Measurements from ENCODE around the gene RABEP1.
"Not testable (repeated sequence)": the region's sequence is repeated elsewhere in the genome, so short reads cannot be mapped to it uniquely, and the experiment has no call there.

RABEP1 gene

GRCh38 chr17:5419356-5419958 is 137.4 kb downstream of the RABEP1 start, which contains the start of gene NUP88:
Gene NUP88, minus strand, starts transcription at chr17:5419662. Its CDS starts 12 bp downstream, at chr17:5419650.
- Mint-ChIP-seq H3K27me3 (no peaks in the 10 kb centered on the region), H3K9me3 (no peaks in the 10 kb centered on the region), H3K27ac (peak within 1 kb of the TSS; percentile 99), H3K4me1 (peaks cover 46% of the 10 kb centered on the region), H3K4me3 (peak within 1 kb of the TSS; percentile 96), H3K36me3 (peaks cover 5% of the 10 kb centered on the region)

GRCh38 chr17:5419959-5420653 is 138.0 kb downstream of the RABEP1 start, which contains the start of gene RPAIN:
Gene RPAIN, plus strand, starts transcription at chr17:5420182. Its CDS starts 29 bp downstream, at chr17:5420211.
- Mint-ChIP-seq H3K36me3 (peaks cover 5% of the 10 kb centered on the region), H3K27me3 (no peaks in the 10 kb centered on the region), H3K9me3 (no peaks in the 10 kb centered on the region), H3K4me1 (peaks cover 49% of the 10 kb centered on the region), H3K4me3 (peak within 1 kb of the TSS; percentile 96), H3K27ac (peak within 1 kb of the TSS; percentile 99)

GRCh38 chr17:5422505-5422904 is 140.4 kb downstream of the RABEP1 start:
- H3K36me3 Mint-ChIP-seq = peaks cover 4% of the 10 kb centered on the region
- no peaks in the 10 kb centered on the region for H3K9me3 Mint-ChIP-seq
- no peaks in the 10 kb centered on the region for H3K27me3 Mint-ChIP-seq
- no peak overlapping the region for H3K4me3 Mint-ChIP-seq
- peaks cover 32% of the 10 kb centered on the region for H3K4me1 Mint-ChIP-seq
- no peak overlapping the region for H3K27ac Mint-ChIP-seq

- Mint-ChIP-seq H3K27ac (no peak overlapping the region), H3K4me1 (peaks cover 35% of the 10 kb centered on the region), H3K27me3 (no peaks in the 10 kb centered on the region), H3K9me3 (no peaks in the 10 kb centered on the region), H3K4me3 (no peak overlapping the region), H3K36me3 (peaks cover 8% of the 10 kb centered on the region)
Observed at GRCh38 chr17:5424909-5425308, 142.8 kb downstream of the RABEP1 start.

- peak overlapping the region; percentile 59 for H3K27ac Mint-ChIP-seq
- peaks cover 9% of the 10 kb centered on the region for H3K36me3 Mint-ChIP-seq
- no peaks in the 10 kb centered on the region for H3K27me3 Mint-ChIP-seq
- H3K4me3 Mint-ChIP-seq = no peak overlapping the region
- H3K4me1 Mint-ChIP-seq = peaks cover 30% of the 10 kb centered on the region
- H3K9me3 Mint-ChIP-seq = no peaks in the 10 kb centered on the region
Observed at GRCh38 chr17:5425826-5426225, 143.7 kb downstream of the RABEP1 start.

GRCh38 chr17:5429191-5429887 is 147.3 kb downstream of the RABEP1 start:
- Mint-ChIP-seq H3K36me3 (peaks cover 9% of the 10 kb centered on the region), H3K4me3 (no peak overlapping the region), H3K27ac (peak overlapping the region; percentile 75), H3K27me3 (no peaks in the 10 kb centered on the region), H3K9me3 (no peaks in the 10 kb centered on the region), H3K4me1 (peaks cover 7% of the 10 kb centered on the region)

GRCh38 chr17:5430413-5430999 is 148.4 kb downstream of the RABEP1 start:
- H3K27ac Mint-ChIP-seq = peak overlapping the region; percentile 65
- peaks cover 9% of the 10 kb centered on the region for H3K36me3 Mint-ChIP-seq
- H3K27me3 Mint-ChIP-seq = no peaks in the 10 kb centered on the region
- H3K4me1 Mint-ChIP-seq = peaks cover 9% of the 10 kb centered on the region
- no peaks in the 10 kb centered on the region for H3K9me3 Mint-ChIP-seq
- H3K4me3 Mint-ChIP-seq = no peak overlapping the region

- not testable (repeated sequence) for H3K27ac Mint-ChIP-seq, H3K9me3 Mint-ChIP-seq, H3K4me3 Mint-ChIP-seq, H3K36me3 Mint-ChIP-seq, H3K27me3 Mint-ChIP-seq
- H3K4me1 Mint-ChIP-seq = peaks cover 13% of the 10 kb centered on the region
Observed at GRCh38 chr17:5431234-5431633, 149.2 kb downstream of the RABEP1 start.

GRCh38 chr17:5431949-5432556 is 150.0 kb downstream of the RABEP1 start:
- Mint-ChIP-seq H3K4me3 (no peak overlapping the region), H3K27me3 (no peaks in the 10 kb centered on the region), H3K36me3 (peaks cover 13% of the 10 kb centered on the region), H3K27ac (no peak overlapping the region), H3K4me1 (peaks cover 21% of the 10 kb centered on the region), H3K9me3 (no peaks in the 10 kb centered on the region)

GRCh38 chr17:5434984-5435383 is 152.9 kb downstream of the RABEP1 start:
- Mint-ChIP-seq H3K27me3 (no peaks in the 10 kb centered on the region), H3K4me3 (peak overlapping the region; percentile 45), H3K36me3 (peaks cover 21% of the 10 kb centered on the region), H3K9me3 (no peaks in the 10 kb centered on the region), H3K27ac (peak overlapping the region; percentile 79), H3K4me1 (peaks cover 38% of the 10 kb centered on the region)
